ENCODE measurements around the gene LHFPL6.
A peak's percentile ranks its signal among the peaks of the same experiment; 100 is the strongest.

Gene LHFPL6

DNA sequence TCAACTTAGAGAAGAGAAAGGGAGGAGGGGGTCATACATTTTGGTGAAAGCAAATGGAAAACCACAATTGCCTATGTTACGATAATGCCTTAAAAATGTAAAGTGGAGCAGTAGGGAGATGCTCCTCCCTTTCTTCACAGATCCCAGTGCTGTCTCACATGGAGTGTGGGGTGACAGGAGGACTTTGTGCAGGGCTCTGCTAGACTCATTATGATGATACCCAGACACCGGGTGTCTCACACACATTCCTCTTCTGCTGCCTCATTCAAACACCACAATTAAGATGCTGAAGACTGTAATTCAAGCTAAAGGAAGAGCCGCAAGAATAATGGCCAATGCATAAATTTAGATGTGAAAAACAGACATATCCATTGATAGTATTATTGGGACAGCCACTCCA is 150.6 kb downstream of the LHFPL6 start:
- H3K27me3 Mint-ChIP-seq: peaks cover 21% of the 10 kb centered on the region
- no peaks in the 10 kb centered on the region for H3K9me3 Mint-ChIP-seq
- DNase-seq (no peak), ATAC-seq (no peak)
- H3K4me3 Mint-ChIP-seq: no peak overlapping the region
- H3K27ac Mint-ChIP-seq: no peak overlapping the region
- no peaks in the 10 kb centered on the region for H3K4me1 Mint-ChIP-seq

DNA sequence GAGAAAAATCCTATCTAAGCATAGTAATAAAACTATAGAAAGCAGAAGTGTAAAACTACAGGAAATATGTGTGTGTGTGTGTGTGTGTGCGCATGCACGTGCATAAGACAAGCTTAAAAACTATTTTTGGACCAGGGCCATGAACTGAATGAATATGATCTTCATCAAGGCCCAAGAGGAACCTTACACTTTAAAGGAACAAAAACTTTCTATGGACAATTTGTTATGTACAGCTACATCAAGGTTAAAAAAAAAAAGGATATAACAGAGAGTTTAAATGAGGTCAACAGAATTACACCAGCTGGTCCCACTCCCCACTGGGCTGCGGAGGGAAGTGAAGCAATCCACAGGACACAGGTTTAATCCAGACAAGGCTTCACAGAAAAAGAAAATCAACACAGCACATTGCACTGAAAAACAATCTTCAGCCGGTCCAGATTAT is 151.1 kb downstream of the LHFPL6 start:
- Mint-ChIP-seq H3K9me3 (no peaks in the 10 kb centered on the region), H3K4me3 (no peak overlapping the region), H3K27me3 (peaks cover 21% of the 10 kb centered on the region), H3K27ac (no peak overlapping the region), H3K4me1 (no peaks in the 10 kb centered on the region)
- ATAC-seq (no peak), DNase-seq (no peak)

DNA sequence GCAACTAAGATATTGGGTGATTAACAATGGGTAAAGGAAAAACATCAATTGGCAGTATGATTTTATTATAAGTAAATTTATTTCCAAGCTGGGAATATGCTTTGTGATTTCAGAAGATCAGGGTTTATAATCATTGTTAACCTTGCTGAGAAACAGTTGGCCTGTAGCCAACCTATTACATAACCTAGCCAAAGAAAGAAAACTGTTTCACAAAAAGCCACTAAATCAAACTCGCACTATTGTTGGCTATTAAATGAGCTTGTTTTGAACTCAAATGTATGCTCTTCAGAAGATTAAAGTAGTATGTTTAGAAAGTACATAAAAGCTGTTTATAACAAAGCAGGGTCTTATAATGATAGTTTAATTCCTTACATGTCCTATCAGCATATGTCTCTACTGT is 151.7 kb downstream of the LHFPL6 start:
- H3K9me3 Mint-ChIP-seq: no peaks in the 10 kb centered on the region

DNA sequence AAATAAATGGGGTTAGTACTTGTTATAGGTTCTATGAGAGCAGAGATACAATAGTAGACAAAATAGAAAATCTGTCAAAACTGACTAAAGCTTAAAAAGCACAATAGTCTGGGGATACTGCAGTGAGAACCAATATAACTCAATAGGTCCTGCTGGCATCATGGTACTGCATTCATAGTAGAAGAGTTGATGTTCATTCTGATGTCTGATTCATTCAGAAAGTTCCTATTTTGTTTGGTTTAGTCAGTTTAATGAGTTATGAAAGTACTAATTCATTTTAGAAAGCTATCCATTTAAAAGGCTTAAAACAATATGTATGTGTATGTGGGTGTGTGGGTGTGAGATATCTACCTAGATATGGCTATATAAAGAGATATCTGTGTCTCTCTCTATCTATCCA is 152.8 kb downstream of the LHFPL6 start:
- no peak overlapping the region for H3K4me3 Mint-ChIP-seq
- DNase-seq (no peak), ATAC-seq (no peak)
- H3K9me3 Mint-ChIP-seq: no peaks in the 10 kb centered on the region
- peaks cover 21% of the 10 kb centered on the region for H3K27me3 Mint-ChIP-seq
- no peaks in the 10 kb centered on the region for H3K4me1 Mint-ChIP-seq
- H3K27ac Mint-ChIP-seq: no peak overlapping the region

More for the DNA sequence above, 151.7 kb downstream of the LHFPL6 start:
- H3K4me1 Mint-ChIP-seq: no peaks in the 10 kb centered on the region
- no peak overlapping the region for H3K4me3 Mint-ChIP-seq
- peak overlapping the region in 1 of 2 donors; percentile 27 for H3K27ac Mint-ChIP-seq
- no peak for ATAC-seq
- no peak for DNase-seq
- H3K27me3 Mint-ChIP-seq: peaks cover 21% of the 10 kb centered on the region

DNA sequence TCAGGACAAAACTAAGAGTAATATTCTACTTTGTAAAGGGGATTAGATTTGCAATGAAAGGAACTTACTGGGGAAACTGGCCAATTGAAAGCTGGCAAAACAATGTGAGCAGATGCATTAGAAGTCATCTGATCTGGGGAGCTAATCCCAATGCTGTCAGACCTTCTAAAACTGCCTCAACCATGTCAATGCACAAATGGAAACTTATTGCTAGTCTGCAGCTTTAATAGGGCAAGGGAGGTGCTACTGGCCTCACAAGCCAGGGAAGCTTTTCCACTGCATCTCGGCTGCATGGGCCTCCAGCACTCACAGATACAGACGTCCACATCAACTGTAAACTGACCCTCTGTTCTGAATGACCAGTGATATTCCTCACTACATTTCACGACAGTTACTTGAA is 154.2 kb downstream of the LHFPL6 start:
- Mint-ChIP-seq H3K4me1 (no peaks in the 10 kb centered on the region), H3K9me3 (no peaks in the 10 kb centered on the region), H3K27me3 (peaks cover 21% of the 10 kb centered on the region), H3K4me3 (no peak overlapping the region), H3K27ac (no peak overlapping the region)
- no peak for DNase-seq
- ATAC-seq: no peak

DNA sequence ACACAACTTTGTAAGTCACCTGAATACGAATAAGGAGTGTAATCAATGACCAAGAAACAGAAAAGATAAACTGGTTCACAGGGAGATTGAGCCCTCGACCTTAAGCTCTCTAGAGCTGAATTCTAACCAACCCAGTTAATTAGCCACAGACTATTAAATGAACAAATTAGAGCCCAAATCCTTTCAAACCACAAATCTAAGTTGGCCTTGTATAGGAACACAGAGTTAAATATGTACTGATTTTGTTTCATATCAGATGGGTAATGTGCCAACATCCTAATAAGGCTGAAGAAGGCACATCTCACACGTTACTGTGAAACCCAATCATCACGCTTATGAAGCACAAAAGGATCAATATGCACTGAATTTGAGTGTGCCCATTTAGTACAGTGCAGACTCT is 156.1 kb downstream of the LHFPL6 start:
- Mint-ChIP-seq H3K9me3 (no peaks in the 10 kb centered on the region), H3K4me1 (no peaks in the 10 kb centered on the region), H3K4me3 (no peak overlapping the region), H3K27me3 (peaks cover 21% of the 10 kb centered on the region), H3K27ac (no peak overlapping the region)
- ATAC-seq (no peak), DNase-seq (no peak)

DNA sequence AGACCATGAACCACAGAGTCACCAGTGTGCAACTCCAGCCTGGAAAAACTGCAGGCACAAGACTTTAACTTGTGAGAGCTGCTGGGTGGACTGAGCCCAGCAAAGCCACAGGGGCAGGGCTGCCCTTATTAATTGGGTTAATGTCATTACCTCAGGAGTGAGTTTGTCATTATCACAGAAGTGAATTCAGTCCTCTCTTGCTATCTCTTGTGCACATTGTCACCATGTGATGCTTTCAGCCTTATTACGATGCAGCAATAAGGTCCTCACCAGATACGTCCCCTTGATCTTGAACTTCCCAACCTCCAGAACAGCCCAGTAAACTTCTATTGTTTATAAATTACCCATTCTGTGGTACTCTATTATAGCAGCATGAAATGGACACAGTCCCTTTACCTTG is 158.1 kb downstream of the LHFPL6 start:
- Mint-ChIP-seq H3K4me1 (no peaks in the 10 kb centered on the region), H3K27me3 (peaks cover 20% of the 10 kb centered on the region), H3K9me3 (peaks cover 0 to 11% of the 10 kb centered on the region in 2 donors), H3K27ac (no peak overlapping the region), H3K4me3 (no peak overlapping the region)
- no peak for DNase-seq
- no peak for ATAC-seq

DNA sequence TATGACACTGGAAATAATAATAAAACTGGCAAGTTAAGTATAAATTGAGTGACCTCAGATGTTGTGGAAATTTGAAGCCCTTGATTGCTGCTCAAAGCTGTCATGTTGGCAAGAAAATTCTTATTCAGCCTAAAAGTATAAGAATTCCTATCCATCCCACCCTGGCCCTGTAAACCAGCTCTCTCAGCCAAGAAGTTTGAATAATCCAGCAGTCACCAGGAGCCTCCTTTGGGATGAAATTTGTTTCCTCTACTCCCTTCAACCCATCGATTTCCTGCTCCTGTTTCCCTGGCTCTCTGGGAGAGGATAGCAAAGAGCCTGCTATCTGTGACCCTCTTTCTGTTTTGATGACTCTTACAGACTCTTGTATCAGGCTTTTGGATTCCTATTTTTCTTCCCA is 169.3 kb downstream of the LHFPL6 start:
- peak overlapping the region in 1 of 2 donors; percentile 48 for H3K27ac Mint-ChIP-seq
- ATAC-seq: no peak
- peaks cover 0 to 12% of the 10 kb centered on the region in 2 donors for H3K9me3 Mint-ChIP-seq
- DNase-seq: no peak
- no peak overlapping the region for H3K4me3 Mint-ChIP-seq
- H3K4me1 Mint-ChIP-seq: no peaks in the 10 kb centered on the region
- peaks cover 26% of the 10 kb centered on the region for H3K27me3 Mint-ChIP-seq

DNA sequence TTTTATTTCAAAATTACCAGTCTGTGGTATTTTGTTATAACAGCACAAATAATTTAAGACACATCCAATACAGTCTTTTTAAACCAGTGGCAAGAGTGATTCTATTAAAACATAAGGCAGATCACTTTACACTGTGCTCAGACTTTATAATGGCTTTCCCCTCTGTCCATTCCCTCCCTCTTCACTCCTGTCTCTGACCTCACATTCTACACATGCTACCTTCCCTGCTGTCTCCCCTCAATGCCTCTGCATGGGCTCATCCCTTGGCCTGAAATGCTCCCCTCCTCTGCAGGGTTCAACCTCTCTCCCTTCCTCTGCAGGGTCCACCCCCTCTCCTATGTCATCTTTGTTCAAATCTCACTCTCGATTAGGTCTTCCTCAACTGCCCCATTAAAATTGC is 170.8 kb downstream of the LHFPL6 start:
- peaks cover 0 to 12% of the 10 kb centered on the region in 2 donors for H3K9me3 Mint-ChIP-seq
- H3K4me3 Mint-ChIP-seq: no peak overlapping the region
- peaks cover 26% of the 10 kb centered on the region for H3K27me3 Mint-ChIP-seq
- H3K4me1 Mint-ChIP-seq: no peaks in the 10 kb centered on the region
- no peak overlapping the region for H3K27ac Mint-ChIP-seq
- DNase-seq (no peak), ATAC-seq (no peak)

DNA sequence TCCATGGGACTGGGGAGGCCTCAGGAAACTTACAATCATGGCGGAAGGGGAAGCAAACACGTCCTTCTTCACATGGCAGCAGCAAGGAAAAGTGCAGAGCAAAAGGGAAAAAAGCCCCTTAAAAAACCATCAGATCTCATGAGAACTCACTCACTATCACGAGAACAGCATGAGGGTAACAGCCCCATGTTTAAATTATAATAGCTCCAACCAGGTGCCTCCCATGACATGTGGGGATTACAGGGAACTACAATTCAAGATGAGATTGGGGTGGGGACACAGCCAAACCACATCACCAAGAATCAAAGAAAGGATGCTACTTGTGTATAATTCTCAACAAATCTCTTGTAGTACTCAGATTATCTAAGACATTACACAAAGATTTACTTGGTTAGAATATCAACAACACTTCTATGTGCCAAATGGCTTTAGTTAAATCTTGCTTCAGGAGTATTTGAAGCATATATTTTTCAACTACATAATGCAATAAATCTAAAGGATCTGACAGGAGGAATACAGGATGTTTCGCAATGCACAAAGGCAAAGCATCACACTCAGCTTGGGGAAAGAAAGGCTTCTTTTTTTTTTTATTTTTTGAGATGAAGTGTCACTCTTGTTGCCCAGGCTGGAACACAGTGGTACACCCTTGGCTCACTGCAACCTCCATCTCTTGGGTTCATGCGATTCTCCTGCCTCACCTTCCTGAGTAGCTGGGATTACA is 180.0 kb downstream of the LHFPL6 start:
- ATAC-seq (no peak), DNase-seq (no peak)
- Mint-ChIP-seq H3K9me3 (no peaks in the 10 kb centered on the region), H3K4me1 (no peaks in the 10 kb centered on the region), H3K4me3 (no peak overlapping the region), H3K27me3 (peaks cover 25% of the 10 kb centered on the region), H3K27ac (no peak overlapping the region)

DNA sequence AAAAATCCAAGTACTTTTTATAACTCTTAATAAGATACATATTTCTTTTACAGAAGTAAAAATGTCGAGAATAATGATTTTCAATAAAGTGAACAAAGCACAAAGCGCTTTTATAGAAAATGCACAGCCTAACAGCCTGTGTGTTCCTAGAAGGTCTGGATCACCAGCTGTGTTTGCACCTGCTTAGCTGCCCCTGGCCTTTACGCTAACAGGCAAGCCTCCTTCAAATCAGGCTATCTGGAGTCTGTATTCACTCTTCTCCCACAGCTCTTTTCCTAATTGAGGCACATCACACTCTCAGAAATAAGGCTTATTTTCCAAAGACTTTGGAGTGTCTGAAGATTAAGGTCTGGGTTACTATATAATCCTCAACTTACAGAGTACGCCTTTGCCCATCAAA is 183.1 kb downstream of the LHFPL6 start:
- ATAC-seq: no peak
- no peaks in the 10 kb centered on the region for H3K4me1 Mint-ChIP-seq
- no peak overlapping the region for H3K4me3 Mint-ChIP-seq
- DNase-seq: no peak
- H3K9me3 Mint-ChIP-seq: no peaks in the 10 kb centered on the region
- no peak overlapping the region for H3K27ac Mint-ChIP-seq
- peaks cover 47% of the 10 kb centered on the region for H3K27me3 Mint-ChIP-seq

DNA sequence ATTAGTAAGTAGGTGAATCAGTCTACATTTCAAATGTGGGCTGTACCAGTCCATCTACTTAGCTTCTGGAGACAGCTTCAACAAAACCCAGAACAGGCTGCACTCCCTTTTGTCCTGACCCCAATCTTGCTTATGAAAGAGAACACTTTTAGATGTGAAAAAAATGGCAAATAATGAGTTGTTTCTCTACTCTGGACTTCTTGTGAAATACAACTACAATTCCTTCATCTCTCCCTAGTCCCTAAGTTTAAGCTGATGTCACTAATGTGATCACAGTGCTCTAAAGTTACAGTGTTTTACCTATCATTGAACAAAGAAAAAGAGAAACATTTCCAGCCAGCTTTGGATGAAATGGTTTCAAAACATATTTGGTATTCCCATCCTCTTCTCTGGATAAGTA is 183.9 kb downstream of the LHFPL6 start:
- Mint-ChIP-seq H3K4me1 (no peaks in the 10 kb centered on the region), H3K27ac (no peak overlapping the region), H3K9me3 (no peaks in the 10 kb centered on the region), H3K4me3 (no peak overlapping the region), H3K27me3 (peaks cover 42% of the 10 kb centered on the region)
- DNase-seq (no peak), ATAC-seq (no peak)

DNA sequence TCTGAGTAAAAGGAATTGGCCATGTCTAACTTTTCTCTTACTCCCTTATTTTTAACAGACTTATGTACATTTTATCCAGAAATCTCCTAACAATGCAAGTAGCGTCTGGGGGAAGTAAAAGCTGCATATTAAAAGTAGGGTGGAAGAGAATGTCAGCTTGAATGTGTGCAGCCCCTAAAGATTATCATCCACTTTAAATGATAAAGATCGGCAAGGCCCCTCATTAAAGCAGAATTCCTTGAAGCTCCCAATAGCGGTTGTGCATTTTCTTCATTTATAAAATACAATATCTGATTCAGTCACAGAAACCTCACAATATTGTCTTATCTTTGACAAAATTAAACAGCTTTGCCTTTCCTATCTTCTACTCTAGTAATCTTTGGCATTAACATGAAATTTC is 184.6 kb downstream of the LHFPL6 start:
- DNase-seq: no peak
- H3K27me3 Mint-ChIP-seq: peaks cover 38% of the 10 kb centered on the region
- ATAC-seq: no peak
- H3K4me3 Mint-ChIP-seq: no peak overlapping the region
- H3K27ac Mint-ChIP-seq: no peak overlapping the region
- H3K4me1 Mint-ChIP-seq: no peaks in the 10 kb centered on the region
- H3K9me3 Mint-ChIP-seq: no peaks in the 10 kb centered on the region

DNA sequence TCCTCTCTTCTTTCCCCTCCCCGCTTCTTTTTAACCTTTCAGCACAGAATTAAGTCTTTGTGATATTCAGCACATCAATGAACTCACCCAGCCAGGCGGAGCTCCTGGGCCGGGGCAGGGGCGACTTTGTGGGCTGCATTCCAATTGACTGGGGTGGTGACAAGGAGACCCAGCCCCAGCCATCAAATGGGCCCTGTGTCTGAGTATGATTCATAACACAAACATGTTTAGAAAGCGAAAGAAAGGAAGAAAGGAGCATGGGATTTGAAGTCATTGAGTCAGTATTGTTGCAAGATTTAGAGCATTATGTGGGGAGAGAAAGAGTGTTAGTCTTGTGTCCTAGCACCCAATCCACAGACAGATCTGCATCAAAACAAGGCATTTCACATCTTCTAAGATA is 185.3 kb downstream of the LHFPL6 start:
- Mint-ChIP-seq H3K27me3 (peaks cover 38% of the 10 kb centered on the region), H3K4me1 (no peaks in the 10 kb centered on the region), H3K4me3 (no peak overlapping the region), H3K9me3 (no peaks in the 10 kb centered on the region), H3K27ac (no peak overlapping the region)
- ATAC-seq (no peak), DNase-seq (no peak)

DNA sequence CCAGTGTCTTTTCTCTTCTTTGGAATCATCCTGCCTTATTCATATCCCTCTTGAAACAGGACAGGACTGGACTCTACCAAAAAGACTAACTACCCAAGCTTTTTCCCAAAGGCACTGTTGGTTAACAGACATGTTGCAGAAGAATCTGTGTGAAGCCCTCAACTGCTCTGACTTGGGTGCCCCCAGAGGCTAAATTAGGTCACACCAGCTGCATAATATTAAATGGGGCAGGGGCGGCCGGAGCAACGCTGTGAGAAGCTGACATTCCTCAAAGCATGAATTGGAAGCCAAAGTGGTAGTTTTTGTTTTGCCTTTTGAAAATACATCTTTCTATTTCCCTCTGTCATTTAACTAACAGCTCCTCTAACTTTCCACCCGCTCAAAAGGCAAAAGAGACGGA is 185.9 kb downstream of the LHFPL6 start:
- Mint-ChIP-seq H3K4me1 (no peaks in the 10 kb centered on the region), H3K27me3 (peaks cover 38% of the 10 kb centered on the region), H3K4me3 (no peak overlapping the region), H3K27ac (no peak overlapping the region), H3K9me3 (no peaks in the 10 kb centered on the region)
- no peak for ATAC-seq
- no peak for DNase-seq

DNA sequence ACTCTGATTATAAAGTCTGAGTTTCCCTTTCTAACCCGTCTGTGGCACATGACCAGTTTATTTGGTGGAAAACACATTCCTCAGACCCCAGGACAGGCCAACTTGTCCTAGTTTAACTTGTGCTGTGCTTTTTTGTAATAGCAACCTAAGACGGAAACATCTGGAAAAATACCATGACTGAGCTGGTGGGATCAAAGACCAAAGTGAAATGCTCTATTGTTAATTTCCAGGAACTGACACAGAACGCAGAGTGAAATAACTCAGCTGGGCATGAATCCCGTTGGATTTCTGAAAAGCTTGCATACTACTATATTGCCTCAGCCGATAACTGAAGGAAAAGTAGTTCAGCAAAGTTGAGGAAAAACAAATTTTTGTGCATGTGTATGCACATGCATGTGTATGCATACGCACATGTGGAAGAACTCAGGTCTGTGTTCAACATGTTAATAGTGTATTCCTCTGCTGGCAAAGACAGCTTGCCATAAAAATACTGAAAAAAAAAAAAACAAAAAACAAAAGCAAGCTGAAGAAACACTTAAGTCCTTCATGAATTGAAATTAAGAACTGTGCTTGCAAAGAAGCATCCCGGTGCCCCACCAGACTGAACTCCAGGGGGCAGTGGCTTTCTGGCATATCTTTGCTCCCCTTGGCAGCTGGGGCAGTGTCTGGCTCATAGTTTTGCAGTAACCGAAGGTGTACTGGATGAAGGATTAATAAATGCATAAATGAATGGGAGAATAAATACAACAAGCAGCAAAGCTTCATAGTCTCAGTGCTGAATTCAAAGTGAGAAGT is 187.8 kb downstream of the LHFPL6 start:
- ATAC-seq: no peak

More for the DNA sequence above, 187.8 kb downstream of the LHFPL6 start:
- Mint-ChIP-seq H3K9me3 (no peaks in the 10 kb centered on the region), H3K4me1 (no peaks in the 10 kb centered on the region), H3K4me3 (no peak overlapping the region), H3K27ac (no peak overlapping the region), H3K27me3 (peaks cover 34% of the 10 kb centered on the region)
- peak in 1 of 2 donors; percentile 11 for DNase-seq

All from stimulated activated naive CD8-positive, alpha-beta T cell treated with anti-CD3 and anti-CD28 coated beads, Interleukin-15, amount 100 ng/mL, for 72 hours (primary cell).